Central memory CD4-positive, alpha-beta T cell (primary cell): Measurements from ENCODE around the gene ZFP28.
A peak's percentile ranks its signal among the peaks of the same experiment; 100 is the strongest.

Experiments used
- DNase-seq: peaks from one replicate; pipeline ENCODE4 v3.0.0; 2022
- total RNA-seq, 3 experiments: gene quantifications; one replicate each; lab custom pipeline; 2026; lab: John Stamatoyannopoulos, UW

Gene ZFP28
- total RNA-seq, result 3.8 to 19.5 (median 9.6) reads per million in 3 experiments

DNA sequence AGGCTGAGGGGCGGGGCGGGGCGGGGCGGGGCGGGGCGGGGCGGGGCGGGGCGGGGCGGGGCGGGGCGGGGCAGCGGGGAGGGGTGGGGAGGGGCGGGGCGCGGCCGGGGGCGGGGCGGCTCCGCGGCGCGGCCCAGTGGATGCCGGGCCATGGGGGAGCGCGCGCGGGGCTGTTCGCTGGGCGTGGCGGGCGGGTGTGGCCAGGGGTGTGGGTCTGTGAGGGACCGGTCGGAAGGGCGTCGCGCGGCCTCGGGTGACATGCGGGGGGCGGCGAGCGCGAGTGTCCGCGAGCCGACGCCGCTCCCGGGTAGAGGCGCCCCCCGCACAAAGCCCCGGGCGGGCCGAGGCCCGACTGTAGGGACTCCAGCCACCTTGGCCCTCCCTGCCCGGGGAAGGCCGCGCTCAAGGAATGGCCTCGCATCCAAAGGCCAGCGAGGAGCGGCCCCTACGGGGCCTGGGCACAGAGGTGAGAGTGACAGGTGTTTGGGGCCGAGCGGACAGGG lies at the start of gene ZFP28:
Gene ZFP28 (plus strand): TSS at position 188 of the 503 bp plus-strand sequence. CDS start 71 bp downstream, at position 259.
- no peak for DNase-seq

DNA sequence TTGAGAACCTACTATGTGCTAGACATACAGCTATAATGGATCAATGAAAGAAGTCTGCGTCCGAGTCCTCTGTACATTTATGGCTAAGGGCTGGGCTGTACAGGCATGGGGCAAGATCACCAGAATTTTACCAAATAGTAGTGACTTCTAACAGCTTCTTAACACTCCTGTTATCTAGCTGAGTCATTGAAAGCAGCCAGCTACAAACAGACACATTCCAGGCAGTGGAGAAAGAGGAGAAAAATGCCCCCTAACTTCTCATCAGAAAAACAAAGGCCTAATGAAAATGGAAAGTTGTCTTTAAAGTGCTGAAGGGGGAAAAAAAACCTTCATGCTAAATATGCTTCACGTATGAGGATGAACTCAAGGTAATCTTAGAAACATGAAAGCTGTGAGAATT lies 47.3 kb upstream of the ZFP28 start:
- DNase-seq, result no peak

DNA sequence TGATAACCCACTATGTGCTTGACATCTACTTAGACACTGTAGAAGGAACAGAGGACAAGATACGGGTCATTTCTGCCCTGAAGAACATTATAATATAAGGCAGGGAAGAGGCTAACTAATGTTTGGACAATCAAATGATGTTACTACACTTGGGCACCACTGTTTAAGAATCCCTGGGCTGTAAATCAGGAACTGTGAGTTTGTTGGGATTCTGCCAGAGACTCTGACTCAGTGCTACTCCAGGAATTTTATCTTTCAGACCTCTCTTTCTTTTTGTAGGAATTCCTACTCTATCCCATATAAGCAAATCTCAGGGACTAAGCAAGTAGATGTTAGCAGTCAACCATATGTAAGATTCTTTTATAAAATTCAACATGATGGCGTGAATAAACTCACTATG lies 34.2 kb upstream of the ZFP28 start:
- DNase-seq, result no peak

DNA sequence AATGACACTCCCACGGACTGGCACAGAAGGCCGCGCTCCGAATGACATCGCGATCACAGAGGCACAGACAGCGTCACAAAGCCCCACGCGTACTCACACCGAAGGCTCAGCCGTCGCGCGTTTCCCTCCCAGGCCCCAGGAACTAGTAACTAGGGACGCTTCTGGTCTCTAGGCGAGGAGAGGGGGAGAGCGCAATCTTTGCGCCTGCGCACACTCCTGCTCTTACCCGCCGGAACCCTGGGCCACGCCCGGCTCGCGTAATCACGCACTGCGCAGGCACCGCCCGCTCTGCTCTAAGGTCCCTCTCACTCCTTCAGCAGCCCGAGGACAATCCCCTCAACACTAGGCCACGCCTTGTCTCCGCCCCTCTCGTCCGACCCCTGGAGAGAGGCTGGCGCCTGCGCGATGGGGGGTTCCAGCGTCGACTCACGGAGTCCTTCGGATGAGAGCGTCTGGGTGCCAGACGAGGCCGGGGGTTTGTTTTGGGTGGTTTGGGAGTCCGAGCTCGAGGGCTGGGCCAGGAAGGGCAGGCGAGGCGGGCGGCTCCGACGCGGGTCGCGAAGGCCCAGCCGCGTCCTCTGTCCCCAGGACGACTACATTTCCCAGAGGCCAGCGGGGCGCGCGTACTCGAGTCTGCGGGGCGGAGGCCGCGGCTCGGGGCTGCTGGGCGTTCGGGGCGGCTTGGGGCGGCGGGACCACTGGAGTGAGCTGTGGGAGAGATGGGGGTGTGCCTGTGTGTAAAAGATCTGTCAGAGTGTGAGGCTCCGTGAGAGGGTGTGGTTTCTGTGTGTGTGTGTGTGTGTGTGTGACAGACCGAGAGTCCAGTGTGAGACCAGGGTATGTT lies 31.1 kb upstream of the ZFP28 start, which contains the start of gene ZNF471:
Gene ZNF471 (plus strand): TSS at position 410 of the 844 bp plus-strand sequence. CDS start 3,717 bp downstream, outside the sequence.
- peak; percentile 79 for DNase-seq

DNA sequence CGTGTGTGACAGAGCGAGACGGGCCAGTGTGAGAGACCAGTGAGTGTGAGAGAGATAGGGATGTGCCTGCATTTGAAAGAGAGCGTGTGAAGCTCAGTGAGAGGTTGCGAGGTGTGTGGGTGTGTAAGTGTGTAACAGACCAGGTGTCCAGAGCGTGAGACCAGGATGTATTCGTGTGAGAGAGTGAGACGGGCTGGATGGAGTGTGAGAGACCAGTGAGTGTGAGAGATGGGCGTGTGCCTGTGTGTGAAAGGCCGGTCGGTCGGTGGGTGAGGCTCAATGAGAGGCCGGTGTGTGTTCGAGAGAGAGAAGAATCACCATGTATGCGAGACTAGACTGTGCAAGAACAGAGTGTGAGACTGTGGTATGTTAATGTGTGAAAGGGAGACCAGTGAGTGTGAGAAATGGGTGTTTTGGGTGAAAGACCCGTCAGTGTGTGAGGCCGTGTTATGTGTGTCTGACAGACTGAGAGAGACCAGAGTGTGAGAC lies 30.4 kb upstream of the ZFP28 start:
- DNase-seq, result no peak

DNA sequence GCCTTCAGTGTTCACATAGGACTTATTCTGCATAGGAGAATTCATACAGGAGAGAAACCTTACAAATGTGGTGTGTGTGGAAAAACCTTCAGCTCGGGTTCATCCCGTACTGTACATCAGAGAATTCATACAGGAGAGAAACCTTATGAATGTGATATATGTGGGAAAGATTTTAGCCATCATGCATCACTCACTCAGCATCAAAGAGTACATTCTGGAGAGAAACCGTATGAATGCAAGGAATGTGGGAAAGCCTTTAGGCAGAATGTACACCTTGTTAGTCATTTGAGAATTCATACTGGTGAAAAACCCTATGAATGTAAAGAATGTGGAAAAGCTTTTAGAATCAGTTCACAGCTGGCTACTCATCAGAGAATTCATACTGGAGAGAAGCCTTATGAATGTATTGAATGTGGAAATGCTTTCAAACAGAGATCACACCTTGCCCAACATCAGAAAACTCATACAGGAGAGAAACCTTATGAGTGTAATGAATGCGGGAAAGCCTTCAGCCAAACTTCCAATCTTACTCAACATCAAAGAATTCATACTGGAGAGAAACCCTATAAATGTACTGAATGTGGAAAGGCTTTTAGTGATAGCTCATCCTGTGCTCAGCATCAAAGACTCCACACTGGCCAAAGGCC lies 13.4 kb upstream of the ZFP28 start:
- DNase-seq, result no peak

DNA sequence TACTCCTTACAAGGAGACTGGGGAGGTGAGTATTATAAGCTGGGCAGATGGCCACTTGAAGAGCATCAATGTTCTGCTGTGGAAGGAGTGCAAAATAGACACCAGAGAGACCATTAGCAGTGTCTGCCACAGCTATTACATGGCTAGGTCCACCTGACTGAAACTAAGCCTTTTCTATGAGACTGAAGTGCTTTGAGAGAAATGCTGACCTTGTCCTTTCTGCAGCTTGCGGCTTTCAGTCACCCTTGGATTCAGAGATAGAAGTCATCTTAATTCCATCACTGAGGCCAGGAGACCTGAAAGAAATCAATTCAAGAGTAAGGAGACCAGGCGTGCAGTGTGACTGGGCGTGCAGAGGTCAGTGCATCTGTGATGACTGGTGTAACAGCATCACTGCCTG lies 1.3 kb upstream of the ZFP28 start:
- no peak for DNase-seq

DNA sequence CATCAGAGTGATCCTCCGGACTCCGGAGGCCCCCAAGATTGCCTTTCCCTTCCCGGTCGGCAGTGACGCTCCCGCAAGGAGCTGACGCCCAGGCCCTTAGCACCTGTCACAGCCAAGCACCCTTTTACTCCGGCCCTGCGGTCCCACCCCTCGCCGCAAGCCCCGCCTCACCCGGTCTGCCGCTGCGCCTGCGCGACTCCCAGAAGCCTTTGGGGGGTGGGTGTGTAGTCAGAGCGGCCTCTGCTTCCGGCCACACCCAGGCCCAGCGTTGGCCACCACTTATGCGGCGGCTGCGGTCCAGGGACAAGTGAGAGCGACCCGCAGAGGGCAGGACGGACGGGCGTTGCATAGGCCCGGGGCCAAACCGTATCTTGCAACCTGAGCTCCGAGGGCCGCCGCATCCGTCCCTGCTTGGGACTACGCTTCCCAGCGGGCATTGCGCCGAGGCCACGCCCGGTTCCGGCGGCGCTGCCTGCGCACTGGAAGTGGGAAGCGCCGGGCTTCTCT lies 441 bp upstream of the ZFP28 start:
- peak; percentile 90 for DNase-seq

DNA sequence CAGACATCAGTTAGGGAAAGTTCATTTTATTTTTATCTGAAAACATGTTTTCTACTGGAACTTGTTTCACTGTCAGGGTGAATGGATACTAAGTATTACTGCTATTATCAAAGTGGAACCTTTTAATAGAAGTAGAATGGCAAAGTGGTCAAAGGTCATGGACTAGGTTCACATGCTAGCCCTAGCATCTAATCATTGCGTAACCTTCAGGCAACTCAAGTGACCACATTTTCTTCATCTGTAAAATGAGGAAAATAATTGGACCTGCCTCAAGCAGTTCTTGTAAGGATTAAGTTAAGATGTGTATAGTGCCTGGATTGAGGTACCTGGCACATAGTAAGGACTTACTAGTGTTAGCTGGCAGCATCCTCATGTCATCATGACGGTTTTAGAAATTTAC lies 5.0 kb downstream of the ZFP28 start:
- DNase-seq, result no peak

DNA sequence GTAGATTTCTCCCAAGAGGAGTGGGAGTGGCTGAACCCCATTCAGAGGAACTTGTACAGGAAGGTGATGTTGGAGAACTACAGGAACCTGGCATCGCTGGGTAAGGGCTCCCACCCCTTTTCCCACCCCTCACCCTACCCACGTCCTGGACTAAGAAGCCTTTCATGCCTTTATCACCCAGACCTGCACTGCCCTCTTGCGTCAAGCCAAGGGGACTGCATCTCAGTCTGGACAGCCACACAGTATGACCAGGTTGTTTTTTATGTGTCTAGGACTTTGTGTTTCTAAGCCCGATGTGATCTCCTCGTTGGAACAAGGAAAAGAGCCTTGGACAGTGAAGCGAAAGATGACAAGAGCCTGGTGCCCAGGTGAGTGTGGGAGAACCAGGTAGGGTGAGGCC lies 8.8 kb downstream of the ZFP28 start:
- no peak for DNase-seq

DNA sequence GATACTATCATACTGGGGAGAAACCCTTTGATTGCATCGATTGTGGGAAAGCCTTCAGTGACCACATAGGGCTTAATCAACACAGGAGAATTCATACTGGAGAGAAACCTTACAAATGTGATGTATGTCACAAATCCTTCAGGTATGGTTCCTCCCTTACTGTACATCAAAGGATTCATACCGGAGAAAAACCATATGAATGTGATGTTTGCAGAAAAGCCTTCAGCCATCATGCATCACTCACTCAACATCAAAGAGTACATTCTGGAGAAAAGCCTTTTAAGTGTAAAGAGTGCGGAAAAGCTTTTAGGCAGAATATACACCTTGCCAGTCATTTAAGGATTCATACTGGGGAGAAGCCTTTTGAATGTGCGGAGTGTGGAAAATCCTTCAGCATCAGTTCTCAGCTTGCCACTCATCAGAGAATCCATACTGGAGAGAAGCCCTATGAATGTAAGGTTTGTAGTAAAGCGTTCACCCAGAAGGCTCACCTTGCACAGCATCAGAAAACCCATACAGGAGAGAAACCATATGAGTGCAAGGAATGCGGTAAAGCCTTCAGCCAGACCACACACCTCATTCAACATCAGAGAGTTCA lies 15.6 kb downstream of the ZFP28 start:
- DNase-seq, result no peak

DNA sequence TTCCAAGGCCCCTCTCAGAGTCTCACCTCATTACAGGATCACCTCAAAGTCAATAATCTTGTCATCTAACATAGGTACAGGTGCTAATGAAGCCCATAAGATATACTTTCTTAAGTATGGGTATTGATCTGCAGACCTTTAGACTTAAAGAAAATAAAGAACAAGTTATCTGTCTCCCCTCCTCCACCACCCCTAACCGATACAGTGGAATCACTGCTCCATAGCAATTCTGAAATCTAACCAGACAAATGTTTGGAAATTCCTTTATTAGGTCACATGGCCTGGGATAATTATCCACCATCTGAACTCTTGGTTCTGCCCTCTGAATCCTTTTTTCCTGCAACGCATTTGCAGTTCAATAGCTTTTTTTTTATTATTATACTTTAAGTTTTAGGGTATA lies 24.0 kb downstream of the ZFP28 start:
- DNase-seq, result no peak

DNA sequence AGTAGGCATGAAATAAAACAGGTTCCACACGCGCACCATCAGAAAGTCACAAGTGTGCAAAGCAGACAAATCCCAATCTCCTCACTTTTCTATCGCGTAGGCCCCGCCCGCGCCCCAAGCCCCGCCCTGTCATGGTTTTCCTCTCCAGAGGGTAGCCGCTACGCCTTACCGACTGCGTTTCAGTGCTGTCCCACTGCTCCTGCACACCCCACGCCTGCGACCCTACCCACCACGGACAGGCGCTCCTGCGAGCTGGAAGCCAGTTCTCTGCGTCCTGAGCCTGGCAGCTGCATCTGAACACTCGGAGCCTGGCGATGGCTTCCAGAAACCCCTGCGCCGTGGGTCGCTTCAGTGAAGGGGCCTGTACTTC lies 28.1 kb downstream of the ZFP28 start:
- no peak for DNase-seq

DNA sequence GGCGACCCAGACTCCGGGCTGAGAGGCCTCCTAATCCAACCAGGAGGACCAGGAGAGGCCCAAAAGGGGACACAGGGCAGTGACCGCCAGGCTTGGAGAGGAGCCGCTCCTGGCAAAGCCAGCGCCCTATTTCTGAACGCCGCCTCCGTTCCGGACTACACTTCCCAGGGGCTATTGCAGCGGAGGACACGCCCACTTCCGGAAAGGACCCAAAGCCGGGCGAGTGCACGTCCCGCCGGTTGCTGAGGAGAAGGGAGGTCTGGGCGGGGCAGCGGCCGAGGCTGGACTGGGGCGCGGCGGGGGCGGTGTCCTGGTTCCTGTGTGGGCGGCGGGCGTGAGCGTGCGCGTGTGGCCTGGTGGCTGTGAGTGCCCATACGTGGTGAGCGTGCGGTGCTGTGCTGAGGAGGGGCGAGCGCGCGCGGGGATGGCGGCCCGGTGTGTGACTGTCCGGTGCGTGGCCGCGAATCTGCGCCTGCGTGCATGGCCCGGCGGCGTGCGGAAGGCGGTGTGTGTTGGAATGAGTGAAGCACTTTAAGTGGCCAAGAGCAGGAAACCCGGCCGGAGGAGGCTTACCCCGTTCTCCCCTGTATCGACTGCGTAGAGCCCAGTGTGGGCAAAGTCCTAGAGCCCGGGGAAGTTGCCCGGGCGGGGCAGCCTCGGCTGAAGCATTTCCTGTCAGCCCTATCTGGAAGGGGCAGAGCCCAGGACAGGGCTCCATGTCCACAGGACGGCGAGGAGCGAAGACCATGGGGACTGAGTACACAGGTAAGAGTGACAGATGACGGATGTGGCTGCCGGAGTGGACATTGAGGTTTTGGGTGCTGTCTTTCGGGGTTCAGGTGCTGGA lies 28.7 kb downstream of the ZFP28 start, which contains the start of gene ZNF470:
Gene ZNF470 (plus strand): TSS at position 195 of the 847 bp plus-strand sequence. CDS start 2,844 bp downstream, outside the sequence.
- peak; percentile 77 for DNase-seq

DNA sequence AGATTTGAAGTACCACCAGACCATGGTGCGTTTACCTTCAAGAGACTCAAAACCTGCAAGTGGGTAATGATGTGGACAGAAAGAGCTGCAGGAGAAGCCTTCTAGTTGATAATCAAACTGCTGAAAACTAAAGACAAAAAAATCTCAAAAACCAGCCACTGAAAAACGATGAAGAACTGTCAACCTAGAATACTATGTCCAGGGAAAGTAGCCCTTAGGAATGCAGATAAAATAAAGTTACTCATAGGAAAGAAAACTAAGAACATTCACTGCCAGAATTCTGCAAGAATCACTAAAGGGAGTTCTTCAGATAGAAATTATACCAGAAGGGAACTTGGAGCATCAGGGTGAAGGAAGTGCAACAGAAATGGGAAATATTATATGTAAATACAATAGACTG lies 33.8 kb downstream of the ZFP28 start:
- no peak for DNase-seq

DNA sequence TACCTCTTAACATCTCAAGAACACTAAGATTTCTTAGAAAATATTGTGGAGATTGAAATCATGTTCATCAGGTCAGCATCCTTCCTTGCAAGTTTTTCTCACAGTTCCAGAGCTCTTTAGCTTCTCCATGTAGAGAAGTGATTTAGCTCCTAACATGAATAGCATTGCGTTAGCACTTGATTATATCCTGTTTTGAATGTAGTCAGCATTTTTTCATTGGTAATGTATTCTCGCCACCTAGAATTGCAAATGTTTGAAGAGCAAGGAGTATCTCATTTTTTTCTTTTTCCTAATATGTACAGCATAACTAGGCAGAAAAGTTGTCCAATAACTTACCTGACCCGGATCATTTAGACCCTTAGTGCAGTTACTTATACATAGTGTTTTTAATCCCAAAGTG lies 35.2 kb downstream of the ZFP28 start:
- DNase-seq, result no peak

DNA sequence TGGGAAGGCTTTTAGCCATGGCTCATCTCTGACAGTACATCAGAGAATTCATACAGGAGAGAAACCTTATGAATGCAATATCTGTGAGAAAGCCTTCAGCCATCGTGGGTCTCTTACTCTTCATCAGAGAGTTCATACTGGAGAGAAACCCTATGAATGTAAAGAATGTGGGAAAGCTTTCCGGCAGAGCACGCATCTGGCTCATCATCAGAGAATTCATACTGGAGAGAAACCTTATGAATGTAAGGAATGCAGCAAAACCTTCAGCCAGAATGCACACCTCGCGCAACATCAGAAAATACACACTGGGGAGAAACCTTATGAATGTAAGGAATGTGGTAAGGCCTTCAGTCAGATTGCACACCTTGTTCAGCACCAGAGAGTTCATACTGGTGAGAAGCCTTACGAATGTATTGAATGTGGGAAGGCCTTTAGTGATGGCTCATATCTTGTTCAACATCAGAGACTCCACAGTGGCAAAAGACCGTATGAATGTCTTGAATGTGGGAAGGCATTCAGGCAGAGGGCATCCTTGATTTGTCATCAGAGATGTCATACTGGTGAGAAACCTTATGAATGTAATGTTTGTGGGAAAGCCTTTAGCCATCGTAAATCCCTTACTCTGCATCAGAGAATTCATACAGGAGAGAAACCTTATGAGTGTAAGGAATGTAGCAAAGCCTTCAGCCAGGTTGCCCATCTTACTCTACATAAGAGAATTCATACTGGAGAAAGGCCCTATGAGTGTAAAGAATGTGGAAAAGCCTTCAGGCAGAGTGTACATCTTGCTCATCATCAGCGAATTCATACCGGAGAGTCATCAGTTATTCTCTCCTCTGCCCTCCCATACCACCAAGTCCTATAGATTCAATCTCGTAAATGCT lies 39.2 kb downstream of the ZFP28 start:
- no peak for DNase-seq

DNA sequence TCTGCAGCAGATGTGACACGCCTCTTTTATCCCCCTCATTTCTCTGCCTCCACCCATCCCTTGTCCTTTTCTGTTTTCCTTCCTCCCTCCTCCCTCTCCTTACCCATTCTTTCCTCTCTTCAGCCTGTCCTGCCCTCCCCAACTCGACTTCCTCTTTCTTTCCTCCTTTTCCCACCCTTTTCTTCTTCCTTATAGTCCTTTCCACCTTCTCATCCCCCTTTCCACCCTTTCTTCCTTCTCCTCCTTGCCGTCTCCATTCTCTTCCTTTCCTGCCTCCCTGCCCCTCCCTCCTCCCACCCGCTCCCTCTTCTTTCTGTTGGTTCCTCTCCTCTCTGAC lies 55.7 kb downstream of the ZFP28 start:
- DNase-seq, result no peak

DNA sequence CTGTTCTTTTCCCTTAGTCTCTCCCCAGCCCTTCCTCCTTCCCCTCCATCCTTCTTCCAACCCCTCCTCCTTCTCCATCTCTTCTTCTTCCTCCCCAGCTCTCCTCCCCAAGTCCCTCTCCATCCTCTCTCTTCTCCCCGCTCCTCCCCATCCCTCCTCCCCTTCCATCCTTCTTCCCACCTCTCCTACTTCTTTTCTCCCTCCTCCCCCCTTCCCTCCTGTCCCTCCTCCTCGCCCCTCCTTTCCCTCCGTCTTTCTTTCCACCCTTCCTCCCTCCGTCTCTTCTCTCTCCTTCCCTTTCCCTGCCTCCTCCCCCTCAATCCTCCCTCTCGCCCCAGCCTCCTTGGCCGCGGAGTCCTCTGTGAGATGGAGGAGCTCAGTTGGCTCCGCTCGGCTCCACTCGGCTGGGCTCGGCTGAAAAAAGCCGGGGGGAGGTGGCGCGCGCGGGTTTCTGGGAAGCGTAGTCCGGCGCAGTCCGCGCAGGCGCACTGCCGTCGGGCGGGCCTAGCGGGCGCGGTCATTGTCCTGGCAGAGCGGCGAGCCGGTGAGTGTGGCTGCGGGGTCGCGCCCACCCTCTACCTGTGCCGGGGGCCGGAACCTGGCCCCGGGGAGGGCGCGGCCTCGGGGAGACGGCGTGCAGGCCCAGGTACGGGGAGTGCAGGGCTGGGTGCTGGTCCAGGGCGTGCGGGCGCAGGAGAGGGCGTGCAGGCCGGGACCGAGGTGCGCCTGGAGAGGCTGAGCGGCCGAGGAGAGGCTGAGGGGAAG lies 56.2 kb downstream of the ZFP28 start, which contains the start of gene ZNF71:
Gene ZNF71 (plus strand): TSS at position 520 of the 765 bp plus-strand sequence. CDS start 6,257 bp downstream, outside the sequence.
- peak; percentile 80 for DNase-seq

DNA sequence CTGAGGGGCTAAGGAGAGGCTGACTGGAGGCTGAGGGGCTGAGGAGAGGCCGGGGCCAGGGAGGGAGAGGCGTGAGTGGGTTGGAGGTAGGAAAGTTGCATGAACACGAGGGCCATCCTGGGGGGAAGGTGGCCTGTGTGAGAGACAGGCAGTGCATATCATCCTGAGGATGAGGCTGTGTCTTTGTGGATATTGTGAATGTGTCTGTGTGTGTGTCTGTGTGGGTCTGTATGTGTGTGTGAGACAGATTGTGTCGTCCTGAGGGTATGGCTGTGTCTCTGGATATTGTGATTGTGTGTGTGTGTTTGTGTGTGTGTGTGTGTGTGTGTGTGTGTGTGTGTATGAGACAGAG lies 56.8 kb downstream of the ZFP28 start:
- DNase-seq, result no peak
